Thyroid gland (tissue), 4 donors: ENCODE data around the gene MGAT4C.

Experiments used
- POLR2A ChIP-seq, 2 donors: fragments of 450-650 bp; IDR thresholded peaks; one replicate each; pipeline ENCODE4 v1.6.1; 2017; ENCODE audit warnings: antibody characterized with exemption in 2 of 2, mild to moderate bottlenecking in 2 of 2, moderate library complexity in 1 of 2
- TF ChIP-seq, protein P1 (sequence below), 6 experiments: fragments of 200-600 bp in 3 of 6; fragments of 450-650 bp in 3 of 6; sonication (generic) in 3 of 6; IDR thresholded peaks; one replicate each; pipeline ENCODE4 v1.5.1; 2016 to 2019; ENCODE audit warnings: antibody characterized with exemption in 6 of 6, mild to moderate bottlenecking in 2 of 6, inconsistent platforms in 1 of 6, moderate library complexity in 1 of 6

DNA sequence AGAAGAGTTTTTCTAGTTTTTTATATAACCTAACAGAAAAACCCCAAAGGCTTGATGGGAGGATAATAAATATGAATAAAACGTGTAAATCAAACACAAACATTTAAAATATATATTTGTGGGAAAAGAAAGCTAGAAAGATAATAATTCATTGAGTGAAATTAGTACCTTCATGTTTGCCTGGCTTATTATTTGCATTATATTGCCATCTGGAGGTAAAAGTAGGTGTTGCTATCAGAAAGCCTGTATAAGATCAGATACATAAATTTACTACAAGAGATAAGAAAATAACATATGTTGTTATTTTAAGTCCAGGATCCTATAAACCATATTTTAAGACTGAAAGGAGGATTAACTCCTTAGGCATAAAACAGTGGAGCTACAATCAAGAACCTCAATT lies 304.4 kb downstream of the MGAT4C start:
- TF ChIP-seq, protein P1, sequence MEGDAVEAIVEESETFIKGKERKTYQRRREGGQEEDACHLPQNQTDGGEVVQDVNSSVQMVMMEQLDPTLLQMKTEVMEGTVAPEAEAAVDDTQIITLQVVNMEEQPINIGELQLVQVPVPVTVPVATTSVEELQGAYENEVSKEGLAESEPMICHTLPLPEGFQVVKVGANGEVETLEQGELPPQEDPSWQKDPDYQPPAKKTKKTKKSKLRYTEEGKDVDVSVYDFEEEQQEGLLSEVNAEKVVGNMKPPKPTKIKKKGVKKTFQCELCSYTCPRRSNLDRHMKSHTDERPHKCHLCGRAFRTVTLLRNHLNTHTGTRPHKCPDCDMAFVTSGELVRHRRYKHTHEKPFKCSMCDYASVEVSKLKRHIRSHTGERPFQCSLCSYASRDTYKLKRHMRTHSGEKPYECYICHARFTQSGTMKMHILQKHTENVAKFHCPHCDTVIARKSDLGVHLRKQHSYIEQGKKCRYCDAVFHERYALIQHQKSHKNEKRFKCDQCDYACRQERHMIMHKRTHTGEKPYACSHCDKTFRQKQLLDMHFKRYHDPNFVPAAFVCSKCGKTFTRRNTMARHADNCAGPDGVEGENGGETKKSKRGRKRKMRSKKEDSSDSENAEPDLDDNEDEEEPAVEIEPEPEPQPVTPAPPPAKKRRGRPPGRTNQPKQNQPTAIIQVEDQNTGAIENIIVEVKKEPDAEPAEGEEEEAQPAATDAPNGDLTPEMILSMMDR (IDR thresholded peaks at IDR 0.05), result peak in 2 of 6 experiments; percentile 31 to 42
- no peak for TF ChIP-seq POLR2A (IDR thresholded peaks at IDR 0.05)
